PC-9 (cell line): ENCODE data around the gene TSHB. TPM values are rescaled to one million over a fixed set of nuclear protein-coding genes. Genes with fewer than 3 reads are reported as not detected.

Experiments used
- BruUV-seq: library from RNA; stranded (reverse); fragments of 400-500 nt; replicated peaks from 2 replicates; lab custom pipeline; 2021; lab: Mats Ljungman, UMichigan
- CTCF ChIA-PET: fragments of 300-600 bp; sonication (Branson Sonifier 250); formaldehyde crosslinking; loops from one replicate; lab custom pipeline; 2022; ENCODE audit warnings: antibody characterized with exemption; lab: Charles Lee
- POLR2A ChIA-PET: fragments of 300-600 bp; sonication (Branson Sonifier 250); formaldehyde crosslinking; loops from one replicate; lab custom pipeline; 2022; ENCODE audit warnings: antibody characterized with exemption; ENCODE audit not compliant: unreplicated experiment; lab: Charles Lee
- DNase-seq, 2 experiments: peaks; one replicate each; pipeline versions ENCODE4 v3.0.0 to v3.0.0-alpha.2; 2015 to 2022; ENCODE audit warnings: mixed read lengths in 1 of 2
- H2AFZ ChIP-seq: fragments of 200-600 bp; sonication (generic); 2 replicates; pipeline ENCODE4 v1.8.1; 2017; ENCODE audit warnings: antibody characterized with exemption
- H3F3A ChIP-seq: fragments of 200-600 bp; sonication (generic); 2 replicates; pipeline ENCODE4 v1.8.1; 2017; ENCODE audit warnings: antibody characterized with exemption, mild to moderate bottlenecking, low read depth; ENCODE audit not compliant: insufficient read depth
- H3K27ac ChIP-seq: fragments of 200-600 bp; sonication (generic); 2 replicates; pipeline ENCODE4 v1.6.1; 2016; ENCODE audit warnings: mixed run types
- H3K27me3 ChIP-seq: fragments of 200-600 bp; sonication (generic); 2 replicates; pipeline ENCODE4 v1.6.1; 2016; ENCODE audit warnings: low read depth, mixed run types; ENCODE audit not compliant: insufficient read depth
- H3K36me3 ChIP-seq: fragments of 200-600 bp; sonication (generic); 2 replicates; pipeline ENCODE4 v1.6.1; 2016; ENCODE audit warnings: low read depth, mixed run types
- H3K4me1 ChIP-seq: fragments of 200-600 bp; sonication (generic); replicated peaks from 2 replicates; pipeline ENCODE4 v1.6.1; 2016; ENCODE audit warnings: mixed run types; ENCODE audit not compliant: insufficient read depth
- H3K4me2 ChIP-seq: fragments of 200-600 bp; sonication (generic); 2 replicates; pipeline ENCODE4 v1.6.1; 2017; ENCODE audit warnings: mixed run types
- H3K4me3 ChIP-seq: fragments of 200-600 bp; sonication (generic); 2 replicates; pipeline ENCODE4 v1.6.1; 2016; ENCODE audit warnings: mixed run types
- H3K79me2 ChIP-seq: fragments of 200-600 bp; sonication (generic); 2 replicates; pipeline ENCODE4 v1.6.1; 2017; ENCODE audit warnings: low read depth, mixed run types
- H3K9me2 ChIP-seq: fragments of 200-600 bp; sonication (generic); 2 replicates; pipeline ENCODE4 v1.8.1; 2017; ENCODE audit warnings: mild to moderate bottlenecking; ENCODE audit not compliant: insufficient read depth
- H3K9me3 ChIP-seq: fragments of 200-600 bp; sonication (generic); 2 replicates; pipeline ENCODE4 v1.8.1; 2016; ENCODE audit warnings: low read depth; ENCODE audit not compliant: insufficient read depth
- H4K20me1 ChIP-seq: fragments of 200-600 bp; sonication (generic); 2 replicates; pipeline ENCODE4 v1.8.1; 2017; ENCODE audit not compliant: insufficient read depth
- CTCF ChIP-seq: fragments of 200-600 bp; sonication (generic); conservative IDR thresholded peaks from 2 replicates; pipeline ENCODE4 v1.6.1; 2017; ENCODE audit warnings: mixed run types, antibody characterized with exemption, mild to moderate bottlenecking, moderate library complexity
- EZH2 ChIP-seq: fragments of 200-600 bp; sonication (generic); IDR thresholded peaks from 2 replicates; pipeline ENCODE4 v1.8.0; 2017; ENCODE audit warnings: antibody characterized with exemption, low read depth
- intact Hi-C: fragments of 100-400 bp; cut with micrococcal nuclease; formaldehyde crosslinking; loops from one replicate; pipeline ENCODE4 v1.10.0; 2022; ENCODE audit not compliant: unreplicated experiment
- total RNA-seq: library from RNA; stranded (reverse); gene quantifications from 2 replicates; pipeline ENCODE4 v1.2.3, GENCODE V29; 2021

The TSHB gene
- total RNA-seq, 1 experiment from 2014 or later, result not detected

GRCh38 chr1:115078708-115079107 is 49.1 kb downstream of the TSHB start:
- Histone ChIP-seq H3K4me1 (0 out of 2 replicates have a peak, but pooled peaks cover 7% of the 10 kb centered on the region), H3K27me3 (no peaks in the 10 kb centered on the region), H3K36me3 (no peaks in the 10 kb centered on the region), H4K20me1 (no peaks in the 10 kb centered on the region), H3K79me2 (no peaks in the 10 kb centered on the region), H3K27ac (no peak overlapping the region), H3K9me3 (no peaks in the 10 kb centered on the region), H3K4me2 (no peak overlapping the region), H2AFZ (no peak overlapping the region), H3K9me2 (no peaks in the 10 kb centered on the region), H3F3A (no peaks in the 10 kb centered on the region), H3K4me3 (no peak overlapping the region)
- CTCF ChIA-PET, result no interaction called here
- DNase-seq, result no peak
- no peak for TF ChIP-seq EZH2
- no peak for TF ChIP-seq CTCF
- intact Hi-C loops, result no loop called here
- POLR2A ChIA-PET, result no interaction called here
- no TSS peak for BruUV-seq

GRCh38 chr1:115082949-115083348 is 53.3 kb downstream of the TSHB start:
- ChIA-PET CTCF (no interaction called here), POLR2A (no interaction called here)
- Histone ChIP-seq H2AFZ (no peak overlapping the region), H4K20me1 (no peaks in the 10 kb centered on the region), H3K9me3 (no peaks in the 10 kb centered on the region), H3F3A (no peaks in the 10 kb centered on the region; the same call in 1 of the 2 replicates), H3K4me3 (no peak overlapping the region), H3K4me2 (no peak overlapping the region), H3K4me1 (no peaks in the 10 kb centered on the region), H3K9me2 (no peaks in the 10 kb centered on the region), H3K27me3 (no peaks in the 10 kb centered on the region), H3K79me2 (no peaks in the 10 kb centered on the region; the same call in 1 of the 2 replicates), H3K36me3 (no peaks in the 10 kb centered on the region), H3K27ac (no peak overlapping the region)
- TF ChIP-seq CTCF, result no peak
- no peak for TF ChIP-seq EZH2
- intact Hi-C loops, result no loop called here
- no TSS peak for BruUV-seq
- no peak for DNase-seq

Other genes starting within 250 kb of the TSHB start
- 61.4 and 61.9 TPM in 2 replicates for gene SIKE1, start 249.1 kb upstream of the TSHB start, total RNA-seq
- gene SYCP1, start 175.0 kb upstream of the TSHB start, total RNA-seq, result not detected in 2 replicates
- 26.5 and 36.1 TPM in 2 replicates for gene TSPAN2, start 59.7 kb downstream of the TSHB start, total RNA-seq